Endothelial cell of umbilical vein (primary cell): Measurements from ENCODE around the gene ZSCAN12.

Source experiments
- EZH2 ChIP-seq: IDR thresholded peaks from 2 replicates; pipeline ENCODE4 v1.6.1; 2012; ENCODE audit warnings: borderline replicate concordance, low read depth, mild to moderate bottlenecking, moderate library complexity, low read length, inconsistent platforms; ENCODE audit not compliant: severe bottlenecking
- FOS ChIP-seq: IDR thresholded peaks from 2 replicates; pipeline ENCODE4 v1.6.1; 2011; ENCODE audit warnings: mild to moderate bottlenecking, low read length, moderate library complexity, borderline replicate concordance; ENCODE audit not compliant: insufficient read depth
- GATA2 ChIP-seq: IDR thresholded peaks from 2 replicates; pipeline ENCODE4 v1.7.0; 2011; ENCODE audit warnings: low read depth, mild to moderate bottlenecking, moderate library complexity, mixed read lengths, low read length; ENCODE audit not compliant: insufficient read length, insufficient read depth
- MYC ChIP-seq: IDR thresholded peaks from one replicate; pipeline ENCODE4 v1.6.1; 2011; ENCODE audit warnings: mild to moderate bottlenecking, low read depth, low read length
- POLR2A ChIP-seq: IDR thresholded peaks from 2 replicates; pipeline ENCODE4 v1.6.1; 2012; ENCODE audit warnings: low read depth, mild to moderate bottlenecking, control low read depth, low read length
- POLR2AphosphoS5 ChIP-seq: IDR thresholded peaks from 2 replicates; pipeline ENCODE4 v1.6.1; 2012; ENCODE audit warnings: low read depth, mild to moderate bottlenecking, control low read depth, low read length, moderate library complexity; ENCODE audit not compliant: insufficient read depth
- TF ChIP-seq, protein P1 (sequence below), 2 donors: IDR thresholded peaks; 1 replicate in 1 of 2; 2 replicates in 1 of 2; pipeline ENCODE4 v1.5.1; 2011; ENCODE audit warnings: low read length in 2 of 2, mild to moderate bottlenecking in 2 of 2, moderate library complexity in 2 of 2, control low read depth in 1 of 2, inconsistent platforms in 1 of 2, low read depth in 1 of 2; ENCODE audit not compliant: insufficient read depth in 1 of 2; ENCODE audit errors: extremely low read depth in 1 of 2

- TF ChIP-seq POLR2A = no peak
- no peak for TF ChIP-seq POLR2AphosphoS5
- TF ChIP-seq, protein P1, sequence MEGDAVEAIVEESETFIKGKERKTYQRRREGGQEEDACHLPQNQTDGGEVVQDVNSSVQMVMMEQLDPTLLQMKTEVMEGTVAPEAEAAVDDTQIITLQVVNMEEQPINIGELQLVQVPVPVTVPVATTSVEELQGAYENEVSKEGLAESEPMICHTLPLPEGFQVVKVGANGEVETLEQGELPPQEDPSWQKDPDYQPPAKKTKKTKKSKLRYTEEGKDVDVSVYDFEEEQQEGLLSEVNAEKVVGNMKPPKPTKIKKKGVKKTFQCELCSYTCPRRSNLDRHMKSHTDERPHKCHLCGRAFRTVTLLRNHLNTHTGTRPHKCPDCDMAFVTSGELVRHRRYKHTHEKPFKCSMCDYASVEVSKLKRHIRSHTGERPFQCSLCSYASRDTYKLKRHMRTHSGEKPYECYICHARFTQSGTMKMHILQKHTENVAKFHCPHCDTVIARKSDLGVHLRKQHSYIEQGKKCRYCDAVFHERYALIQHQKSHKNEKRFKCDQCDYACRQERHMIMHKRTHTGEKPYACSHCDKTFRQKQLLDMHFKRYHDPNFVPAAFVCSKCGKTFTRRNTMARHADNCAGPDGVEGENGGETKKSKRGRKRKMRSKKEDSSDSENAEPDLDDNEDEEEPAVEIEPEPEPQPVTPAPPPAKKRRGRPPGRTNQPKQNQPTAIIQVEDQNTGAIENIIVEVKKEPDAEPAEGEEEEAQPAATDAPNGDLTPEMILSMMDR (IDR thresholded peaks at IDR 0.05; ENCODE audit: extremely low read depth in 1 of 2, insufficient read depth in 1 of 2, low read depth in 1 of 2, low read length in 2 of 2) = no peak
- no peak for TF ChIP-seq MYC
- no peak for TF ChIP-seq EZH2
- TF ChIP-seq FOS = no peak
- TF ChIP-seq GATA2 = no peak
Measured at GRCh38 chr6:28436404-28436803, 36.9 kb upstream of the ZSCAN12 start.
